SK-N-SH (cell line): Measurements from ENCODE around the gene EXOC7. TPM values are rescaled to one million over a fixed set of nuclear protein-coding genes. Genes with fewer than 3 reads are reported as not detected.

Experiments
- CTCF ChIA-PET: fragments of 300-600, 350-600 bp; formaldehyde crosslinking; extraction: SDS; loops from one replicate; lab custom pipeline; 2021; lab: Yijun Ruan, JAX
- POLR2A ChIA-PET: fragments of 350-600 bp; sonication (Branson Sonifier 250); formaldehyde crosslinking; extraction: SDS; loops from one replicate; lab custom pipeline; 2020; ENCODE audit warnings: antibody characterized with exemption, inconsistent platforms; lab: Yijun Ruan, JAX
- DNase-seq: peaks from one replicate; pipeline ENCODE4 v3.0.0; 2012
- H2AFZ ChIP-seq: fragments of 200-600 bp; sonication (generic); 2 replicates; pipeline ENCODE4 v1.8.1; 2016; ENCODE audit warnings: antibody characterized with exemption, mild to moderate bottlenecking, low read depth
- H3F3A ChIP-seq: fragments of 200-600 bp; sonication (generic); replicated peaks from 2 replicates; pipeline ENCODE3; 2016; ENCODE audit warnings: antibody characterized with exemption, mild to moderate bottlenecking; ENCODE audit not compliant: insufficient read depth
- H3K27ac ChIP-seq, 2 experiments: fragments of 200-500 bp in 1 of 2; fragments of 200-600 bp in 1 of 2; sonication (Bioruptor generic) in 1 of 2; sonication (generic), shearing (Covaris generic) in 1 of 2; 2 replicates each; pipeline versions ENCODE4 v1.5.1 to v1.6.1; 2014 to 2016; ENCODE audit warnings: low read depth in 2 of 2, inconsistent platforms in 1 of 2, low read length in 1 of 2, mild to moderate bottlenecking in 1 of 2, mixed read lengths in 1 of 2
- H3K27me3 ChIP-seq: fragments of 200-600 bp; sonication (generic), shearing (Covaris generic); 2 replicates; pipeline ENCODE4 v1.6.1; 2016; ENCODE audit warnings: mixed run types; ENCODE audit not compliant: insufficient read depth
- H3K36me3 ChIP-seq, 2 experiments: fragments of 200-500 bp in 1 of 2; fragments of 200-600 bp in 1 of 2; sonication (Bioruptor generic) in 1 of 2; sonication (generic) in 1 of 2; replicated peaks in 1 of 2; 2 replicates each; pipeline versions ENCODE3 to v1.5.1; 2014 to 2016; ENCODE audit warnings: low read length in 1 of 2, mild to moderate bottlenecking in 1 of 2; ENCODE audit not compliant: insufficient read depth in 2 of 2, control insufficient read depth in 1 of 2
- H3K4me1 ChIP-seq, 2 experiments: fragments of 200-500 bp in 1 of 2; fragments of 200-600 bp in 1 of 2; sonication (Bioruptor generic) in 1 of 2; sonication (generic), shearing (Covaris generic) in 1 of 2; 2 replicates each; pipeline versions ENCODE4 v1.5.1 to v1.6.1; 2014 to 2016; ENCODE audit warnings: low read depth in 1 of 2, low read length in 1 of 2, mixed run types in 1 of 2; ENCODE audit not compliant: insufficient read depth in 2 of 2, control insufficient read depth in 1 of 2
- H3K4me2 ChIP-seq: fragments of 200-600 bp; sonication (generic), shearing (Covaris generic); 2 replicates; pipeline ENCODE4 v1.6.1; 2017; ENCODE audit warnings: mixed run types
- H3K4me3 ChIP-seq, 2 experiments: fragments of 200-500 bp in 1 of 2; fragments of 200-600 bp in 1 of 2; sonication (Bioruptor generic) in 1 of 2; sonication (generic), shearing (Covaris generic) in 1 of 2; 2 replicates each; pipeline versions ENCODE4 v1.5.1 to v1.8.1; 2014 to 2016; ENCODE audit warnings: low read depth in 2 of 2, inconsistent platforms in 1 of 2, low read length in 1 of 2, mild to moderate bottlenecking in 1 of 2, mixed read lengths in 1 of 2, moderate library complexity in 1 of 2
- H3K79me2 ChIP-seq: fragments of 200-600 bp; sonication (generic); 2 replicates; pipeline ENCODE4 v1.8.1; 2017; ENCODE audit warnings: mild to moderate bottlenecking; ENCODE audit not compliant: insufficient read depth
- H3K9ac ChIP-seq: fragments of 200-600 bp; sonication (generic); 2 replicates; pipeline ENCODE4 v1.6.1; 2017; ENCODE audit warnings: mixed run types
- H3K9me2 ChIP-seq: fragments of 200-600 bp; sonication (generic); 2 replicates; pipeline ENCODE4 v1.6.1; 2017; ENCODE audit warnings: mixed run types
- H3K9me3 ChIP-seq: fragments of 200-600 bp; sonication (generic); 2 replicates; pipeline ENCODE4 v1.6.1; 2017; ENCODE audit warnings: mixed run types, mild to moderate bottlenecking, moderate library complexity
- H4K20me1 ChIP-seq: fragments of 200-600 bp; sonication (generic); 2 replicates; pipeline ENCODE4 v1.6.1; 2017; ENCODE audit warnings: mild to moderate bottlenecking, mixed run types; ENCODE audit not compliant: insufficient read depth
- ELF1 ChIP-seq: IDR thresholded peaks from 2 replicates; pipeline ENCODE4 v1.4.0; 2012
- EP300 ChIP-seq, 2 experiments: IDR thresholded peaks; 2 replicates each; pipeline versions ENCODE4 v1.4.0 to v1.6.1; 2012; ENCODE audit warnings: borderline replicate concordance in 1 of 2, low read depth in 1 of 2, low read length in 1 of 2
- FOXJ3 ChIP-seq: sonication (generic); formaldehyde crosslinking; IDR thresholded peaks from 2 replicates; pipeline ENCODE4 v1.5.1; 2020; ENCODE audit warnings: mild to moderate bottlenecking, missing genetic modification reagents
- FOXM1 ChIP-seq: IDR thresholded peaks from 2 replicates; pipeline ENCODE4 v1.4.0; 2012; ENCODE audit warnings: low read depth, mild to moderate bottlenecking
- GABPA ChIP-seq: IDR thresholded peaks from 2 replicates; pipeline ENCODE4 v1.4.0; 2012; ENCODE audit warnings: low read depth, mild to moderate bottlenecking
- JUND ChIP-seq: IDR thresholded peaks from 2 replicates; pipeline ENCODE4 v1.4.0; 2012
- MEF2A ChIP-seq: IDR thresholded peaks from 2 replicates; pipeline ENCODE4 v1.4.0; 2012; ENCODE audit warnings: low read depth, borderline replicate concordance
- MXI1 ChIP-seq: IDR thresholded peaks from 2 replicates; pipeline ENCODE4 v1.6.1; 2012; ENCODE audit warnings: mild to moderate bottlenecking, low read depth, low read length, improper control_type of control experiment
- NFIC ChIP-seq: IDR thresholded peaks from 2 replicates; pipeline ENCODE4 v1.4.0; 2012; ENCODE audit warnings: borderline replicate concordance
- PBX3 ChIP-seq: IDR thresholded peaks from 2 replicates; pipeline ENCODE4; 2012
- RAD21 ChIP-seq: IDR thresholded peaks from 2 replicates; pipeline ENCODE4 v1.6.1; 2012; ENCODE audit warnings: mild to moderate bottlenecking, low read length
- RFX5 ChIP-seq: IDR thresholded peaks from 2 replicates; pipeline ENCODE4 v1.6.1; 2012; ENCODE audit warnings: mild to moderate bottlenecking, improper control_type of control experiment, low read length
- RXRA ChIP-seq: IDR thresholded peaks from 2 replicates; pipeline ENCODE4 v1.4.0; 2012; ENCODE audit warnings: low read depth, mild to moderate bottlenecking, borderline replicate concordance
- USF1 ChIP-seq: IDR thresholded peaks from 2 replicates; pipeline ENCODE4 v1.4.0; 2012; ENCODE audit warnings: low read depth, borderline replicate concordance
- YY1 ChIP-seq: IDR thresholded peaks from 2 replicates; pipeline ENCODE4 v1.4.0; 2012; ENCODE audit warnings: low read depth, mild to moderate bottlenecking
- WGBS: methylation state at CpG from one replicate; pipeline ENCODE4 v1.1.6; 2017; ENCODE audit warnings: low lambda C conversion rate; 5-methylcytosine and 5-hydroxymethylcytosine counted together
- polyA plus RNA-seq, 3 experiments: library from polyadenylated mRNA; depleted of rRNA; stranded (reverse); fragments of >200 nt; gene quantifications; 2 replicates each; pipeline ENCODE4 v1.2.3, GENCODE V29; 2012

EXOC7 gene
- polyA plus RNA-seq, 1 of the 3 experiments (the other 2 are of a cell fraction), result 129 TPM

GRCh38 chr17:76145231-76146052 is 41.9 kb upstream of the EXOC7 start:
- POLR2A ChIA-PET, result no interaction called here
- Histone ChIP-seq H2AFZ (no peak overlapping the region), H4K20me1 (no peaks in the 10 kb centered on the region), H3K4me1 (peaks cover 0 to 14% of the 10 kb centered on the region in 2 experiments; a peak in 2 of 4 replicates), H3K4me2 (no peak overlapping the region), H3K9me3 (no peaks in the 10 kb centered on the region)
- no peak for TF ChIP-seq EP300 (IDR thresholded peaks at IDR 0.05; ENCODE audit: borderline replicate concordance in 1 of 2, low read depth in 1 of 2, low read length in 1 of 2)
- no peak for TF ChIP-seq RFX5
- no peak for TF ChIP-seq FOXM1
- TF ChIP-seq GABPA, result no peak
- TF ChIP-seq USF1, result no peak
- TF ChIP-seq NFIC, result no peak
- no peak for TF ChIP-seq RAD21
- TF ChIP-seq MEF2A, result no peak
- TF ChIP-seq MXI1, result no peak
- TF ChIP-seq ELF1, result no peak
- TF ChIP-seq JUND, result no peak
- no peak for TF ChIP-seq FOXJ3 (CRISPR knock-in tag)
- no peak for TF ChIP-seq YY1
- TF ChIP-seq, all 33 proteins: peak for 0
- Histone ChIP-seq H3K36me3 (no peaks in the 10 kb centered on the region), H3K4me3 (no peak overlapping the region), H3K27me3 (peaks cover 3% of the 10 kb centered on the region; the same call in 1 of the 2 replicates), H3F3A (peaks cover 4% of the 10 kb centered on the region), H3K27ac (no peak overlapping the region), H3K79me2 (no peaks in the 10 kb centered on the region), H3K9me2 (no peaks in the 10 kb centered on the region), H3K9ac (no peak overlapping the region)
- CTCF ChIA-PET, result interaction anchor here (0.6 to 16.5 kb wide), 9 partner anchors 10 to 253 kb away, joined by 3 to 119 read pairs (median 5); no protein-coding TSS in a partner anchor
- 90% methylated on average over 24 of the region's 25 CpGs for WGBS
- no peak for DNase-seq

- Histone ChIP-seq H3K4me2 (no peak overlapping the region), H3K27ac (no peak overlapping the region)
- DNase-seq, result no peak
- CTCF ChIA-PET, result interaction anchor here (0.6 to 16.5 kb wide), 13 partner anchors 8 to 242 kb away, joined by 3 to 119 read pairs (median 4); partner anchors contain the start of genes CDK3, MRPL38 and SPHK1
- 90% methylated on average over 6 of the region's 6 CpGs for WGBS
- TF ChIP-seq MEF2A (no peak), PBX3 (no peak), RXRA (no peak)
- TF ChIP-seq, all 33 proteins: peak for 0
- H3K79me2 ChIP-seq, result no peaks in the 10 kb centered on the region
- no peaks in the 10 kb centered on the region for H3K36me3 ChIP-seq
- H3K27me3 ChIP-seq, result peaks cover 20% of the 10 kb centered on the region; the same call in 1 of the 2 replicates
- peaks cover 0 to 16% of the 10 kb centered on the region in 2 experiments; a peak in 2 of 4 replicates for H3K4me1 ChIP-seq
- H3K9ac ChIP-seq, result no peak overlapping the region
- no peaks in the 10 kb centered on the region for H4K20me1 ChIP-seq
- H3K9me2 ChIP-seq, result no peaks in the 10 kb centered on the region
- no peak overlapping the region for H2AFZ ChIP-seq
- POLR2A ChIA-PET, result interaction anchor here (1.3 kb wide), 2 partner anchors 10 to 137 kb away, joined by 3 to 4 read pairs; no protein-coding TSS in a partner anchor
- H3K4me3 ChIP-seq, result no peak overlapping the region
- H3F3A ChIP-seq, result peaks cover 4% of the 10 kb centered on the region
- no peaks in the 10 kb centered on the region for H3K9me3 ChIP-seq
Measured at GRCh38 chr17:76142585-76143041, 39.0 kb upstream of the EXOC7 start.
